Heart right ventricle (tissue), 16 donors: ENCODE measurements around the gene TDRD3. TPM values are rescaled to one million over a fixed set of nuclear protein-coding genes. Genes with fewer than 3 reads are reported as not detected.

ENCODE experiments used
- ATAC-seq, 8 donors: fragments of 200-7000 bp; cut with Tn5 transposase; one replicate each; pipeline ENCODE4 v1.9.1; 2020; ENCODE audit warnings: mild to moderate bottlenecking in 8 of 8, moderate library complexity in 8 of 8, moderate number of reproducible peaks in 1 of 8
- DNase-seq, 2 donors: peaks; one replicate each; pipeline ENCODE4 v3.0.0-alpha.2; 2020
- H3K27ac ChIP-seq, 10 donors: fragments of 200-600 bp; sonication (generic) in 2 of 10; one replicate each; pipeline versions ENCODE4 v1.5.0 to v1.8.0; 2020 to 2022; ENCODE audit warnings: mild to moderate bottlenecking in 3 of 10
- H3K27me3 ChIP-seq, 7 donors: fragments of 200-600 bp; one replicate each; pipeline ENCODE4 v1.8.0; 2021 to 2022; ENCODE audit warnings: mild to moderate bottlenecking in 2 of 7
- H3K36me3 ChIP-seq, 9 donors: fragments of 200-600 bp; sonication (generic) in 1 of 9; one replicate each; pipeline versions ENCODE4 v1.5.0 to v1.8.0; 2020 to 2022; ENCODE audit warnings: mild to moderate bottlenecking in 2 of 9
- H3K4me1 ChIP-seq, 9 donors: fragments of 200-600 bp; sonication (generic) in 1 of 9; one replicate each; pipeline versions ENCODE4 v1.5.0 to v1.8.0; 2020 to 2022; ENCODE audit warnings: mild to moderate bottlenecking in 4 of 9
- H3K4me3 ChIP-seq, 10 donors: fragments of 200-600 bp; sonication (generic) in 2 of 10; one replicate each; pipeline versions ENCODE4 v1.5.0 to v1.8.0; 2020 to 2022; ENCODE audit warnings: mild to moderate bottlenecking in 7 of 10, moderate library complexity in 2 of 10
- H3K9me3 ChIP-seq, 11 donors: fragments of 200-600 bp in 10 of 11; sonication (generic) in 2 of 11; one replicate each; pipeline versions ENCODE4 v1.5.0 to v1.8.0; 2013 to 2022; ENCODE audit warnings: mild to moderate bottlenecking in 2 of 11, control low read depth in 1 of 11, moderate library complexity in 1 of 11
- CTCF ChIP-seq, 9 donors: fragments of 200-600 bp; sonication (generic) in 2 of 9; IDR thresholded peaks; one replicate each; pipeline versions ENCODE4 v1.5.0 to v1.8.0; 2021 to 2022; ENCODE audit warnings: antibody characterized with exemption in 9 of 9, mild to moderate bottlenecking in 5 of 9, moderate library complexity in 1 of 9
- WGBS, 2 donors: extraction: QIAGEN DNeasy Blood & Tissue Kit; methylation state at CpG; one replicate each; pipeline ENCODE4 v1.1.7; 2013; ENCODE audit warnings: inconsistent platforms in 1 of 2; 5-methylcytosine and 5-hydroxymethylcytosine counted together
- intact Hi-C, 10 donors: fragments of 100-400 bp; cut with DNase I; formaldehyde crosslinking; loops; one replicate each; pipeline versions ENCODE4 v1.11.1 to v1.14.2; 2022
- polyA plus RNA-seq, 2 donors: library from polyadenylated mRNA; stranded (reverse); fragments of 200-250 nt; gene quantifications; one replicate each; pipeline ENCODE4 v1.2.3, GENCODE V29; 2013
- total RNA-seq, 10 donors: library from RNA; stranded (reverse); fragmentation: NEBNext Ultra II Directional in 3 of 10; extraction: Animal tissue kit (Norgen Biotek cat#: 25700) in 3 of 10; gene quantifications; one replicate each; pipeline versions ENCODE4 v1.2.1 to v1.2.4, GENCODE V29; 2021 to 2023
- donor health status: Arrhythmogenic right ventricular cardiomyopathy.
- donor health status: ischemic (EF 13 %, LVEDD 7.1; RV severe dilation, severe dysfunction).
- donor health status: healthy with polysubstance abuse.
- donor health status: DM: no; HTN: yes; CAD: no.
- donor health status: DM: no; HTN: no; CAD: no.
- donor health status: ischemic (EF 25% LVEDD 6.9; RV normal size, moderate dysfunction).
- donor health status: ischemic (EF 25% LVEDD 5.7; RV mildly dilated, moderate dysfunction).
- donor health status: healthy.
- donor health status: DM: yes; HTN: yes; CAD: no.
- donor health status: Ischemic cardiomyopathy.
- donor health status: ischemic (EF 35%, LVEDD 5.7; RV mildly dilated, moderate dysfunction).
- donor health status: nonischemic (EF 11% LVEDD 7.7; RV severe dilation, severe dysfunction).
- donor health status: DM: yes; HTN: yes; CAD: no.
- donor health status: PGD.
- donor health status: ischemic (EF 29% LVEDD 5.4; RV normal size, mild dysfunction).
- donor health status: nonischemic (EF 23%, LVEDD 6.1; RV moderate dilation, normal function).

Gene TDRD3
- total and polyA plus RNA-seq, 12 donors: 9.8 to 60.7 (median 47.2) TPM

GRCh38 chr13:60611523-60611922, 214.5 kb downstream of the TDRD3 start:
- intact Hi-C loops: no loop called here
- WGBS, 2 donors: 71 to 87% methylated on average over 2 of the region's 2 CpGs
- no peak for ATAC-seq

GRCh38 chr13:60612593-60612992, 215.6 kb downstream of the TDRD3 start:
- no peaks in the 10 kb centered on the region for H3K36me3 ChIP-seq
- no peak overlapping the region for H3K27ac ChIP-seq
- H3K4me1 ChIP-seq: no peaks in the 10 kb centered on the region
- no peak for DNase-seq
- intact Hi-C loops: no loop called here
- H3K4me3 ChIP-seq: no peak overlapping the region
- ATAC-seq: peak in 1 of 8 donors; percentile 60
- peaks cover 0 to 8% (median 0%) of the 10 kb centered on the region in 7 donors for H3K27me3 ChIP-seq
- no peak for TF ChIP-seq CTCF (IDR thresholded peaks at IDR 0.05)
- H3K9me3 ChIP-seq: no peaks in the 10 kb centered on the region
- WGBS, 2 donors: 61 to 70% methylated on average over 3 of the region's 3 CpGs

More at GRCh38 chr13:60611523-60611922, 214.5 kb downstream of the TDRD3 start:
- Histone ChIP-seq H3K9me3 (no peaks in the 10 kb centered on the region), H3K36me3 (no peaks in the 10 kb centered on the region), H3K27ac (no peak overlapping the region), H3K4me3 (no peak overlapping the region), H3K27me3 (peaks cover 0 to 8% (median 0%) of the 10 kb centered on the region in 7 donors), H3K4me1 (no peaks in the 10 kb centered on the region)
- no peak for DNase-seq
- no peak for TF ChIP-seq CTCF (IDR thresholded peaks at IDR 0.05)

GRCh38 chr13:60613080-60613479, 216.1 kb downstream of the TDRD3 start:
- no peak for TF ChIP-seq CTCF (IDR thresholded peaks at IDR 0.05)
- H3K36me3 ChIP-seq: no peaks in the 10 kb centered on the region
- H3K27me3 ChIP-seq: peaks cover 0 to 8% (median 0%) of the 10 kb centered on the region in 7 donors
- ATAC-seq (no peak), DNase-seq (no peak)
- intact Hi-C loops: no loop called here
- H3K4me3 ChIP-seq: no peak overlapping the region
- 89 to 93% methylated on average over 1 of the region's 1 CpG for WGBS, 2 donors
- no peaks in the 10 kb centered on the region for H3K4me1 ChIP-seq
- H3K27ac ChIP-seq: no peak overlapping the region
- H3K9me3 ChIP-seq: no peaks in the 10 kb centered on the region

GRCh38 chr13:60617991-60618733, 221.1 kb downstream of the TDRD3 start:
- no peaks in the 10 kb centered on the region for H3K36me3 ChIP-seq
- no peak overlapping the region for H3K27ac ChIP-seq
- WGBS, 2 donors: 68 to 72% methylated on average over 4 of the region's 4 CpGs
- H3K4me3 ChIP-seq: no peak overlapping the region
- intact Hi-C loops: no loop called here
- H3K4me1 ChIP-seq: no peaks in the 10 kb centered on the region
- ATAC-seq: peak in 2 of 8 donors; percentile 25 to 46
- peak in 5 of 9 donors; percentile 7 to 36 (median 20) for TF ChIP-seq CTCF (IDR thresholded peaks at IDR 0.05)
- DNase-seq: no peak
- H3K9me3 ChIP-seq: no peaks in the 10 kb centered on the region
- peaks cover 0 to 5% (median 0%) of the 10 kb centered on the region in 7 donors for H3K27me3 ChIP-seq
